Activated T-helper 17 cell treated with anti-CD3 and anti-CD28 coated beads, Interleukin-2, amount 50 U/mL, for 72 hours (primary cell): Measurements from ENCODE around the gene STUB1. TPM values are rescaled to one million over a fixed set of nuclear protein-coding genes. Genes with fewer than 3 reads are reported as not detected.

Experiments
- ATAC-seq: fragments of 150-1000 bp; cut with Tn5 transposase; replicated peaks from 2 replicates; pipeline ENCODE4 v1.10.0; 2021; ENCODE audit warnings: mild to moderate bottlenecking, moderate library complexity
- H3K27ac Mint-ChIP-seq: one replicate; pipeline ENCODE4 v1.8.0; 2022; ENCODE audit warnings: mixed read lengths
- H3K27me3 Mint-ChIP-seq: one replicate; pipeline ENCODE4 v1.8.0; 2022; ENCODE audit warnings: mixed read lengths
- H3K36me3 Mint-ChIP-seq: one replicate; pipeline ENCODE4 v1.8.0; 2022; ENCODE audit warnings: low read depth, mild to moderate bottlenecking, mixed read lengths
- H3K4me1 Mint-ChIP-seq: one replicate; pipeline ENCODE4 v1.8.0; 2022; ENCODE audit warnings: mixed read lengths
- H3K4me3 Mint-ChIP-seq: one replicate; pipeline ENCODE4 v1.8.0; 2022; ENCODE audit warnings: mild to moderate bottlenecking, mixed read lengths
- H3K9me3 Mint-ChIP-seq: one replicate; pipeline ENCODE4 v1.8.0; 2022; ENCODE audit warnings: mixed read lengths
- total RNA-seq, 2 donors: library from RNA; stranded (reverse); gene quantifications; one replicate each; pipeline ENCODE4 v1.2.3, GENCODE V29; 2022

The STUB1 gene
- total RNA-seq, 2 donors from 2014 or later = 47.5 to 98.2 TPM

DNA sequence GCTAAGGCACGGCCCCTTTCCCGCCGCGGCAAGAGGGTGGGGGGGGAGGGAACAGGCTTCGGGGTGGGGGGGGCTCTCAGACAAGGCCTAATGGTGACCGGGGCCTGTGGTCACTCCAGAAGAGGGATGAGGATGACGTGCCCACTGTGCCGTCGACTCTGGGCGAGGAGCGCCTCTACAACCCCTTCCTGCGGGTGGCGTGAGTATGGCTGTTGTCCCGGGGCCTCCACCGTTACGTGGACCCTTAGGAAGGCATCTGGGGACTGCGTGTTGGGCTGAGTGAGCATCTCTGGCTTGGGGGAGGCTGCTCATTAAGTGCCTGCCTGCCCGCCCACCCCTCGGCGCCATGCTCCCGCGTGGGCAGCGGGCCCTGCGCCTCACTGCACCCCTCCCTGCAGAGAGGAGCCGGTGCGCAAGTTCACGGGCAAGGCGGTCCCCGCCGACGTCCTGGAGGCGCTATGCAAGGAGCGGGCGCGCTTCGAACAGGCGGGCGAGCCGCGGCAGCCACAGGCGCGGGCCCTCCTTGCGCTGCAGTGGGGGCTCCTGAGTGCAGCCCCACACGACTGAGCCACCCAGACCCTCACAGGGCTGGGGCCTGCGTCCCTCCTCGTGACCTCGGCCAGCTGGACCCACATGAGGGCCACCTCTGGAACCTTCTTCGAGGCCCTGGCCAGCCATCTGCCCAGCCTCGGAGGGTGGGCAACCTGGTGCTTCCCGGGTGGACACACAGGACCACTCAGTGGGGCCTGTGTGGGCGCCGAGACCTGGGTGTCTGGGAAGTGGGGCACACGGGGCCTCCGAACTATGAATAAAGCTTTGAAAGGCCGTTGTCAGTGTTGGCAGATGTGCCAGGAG, 48.9 kb downstream of the STUB1 start:
- ATAC-seq = no peak

DNA sequence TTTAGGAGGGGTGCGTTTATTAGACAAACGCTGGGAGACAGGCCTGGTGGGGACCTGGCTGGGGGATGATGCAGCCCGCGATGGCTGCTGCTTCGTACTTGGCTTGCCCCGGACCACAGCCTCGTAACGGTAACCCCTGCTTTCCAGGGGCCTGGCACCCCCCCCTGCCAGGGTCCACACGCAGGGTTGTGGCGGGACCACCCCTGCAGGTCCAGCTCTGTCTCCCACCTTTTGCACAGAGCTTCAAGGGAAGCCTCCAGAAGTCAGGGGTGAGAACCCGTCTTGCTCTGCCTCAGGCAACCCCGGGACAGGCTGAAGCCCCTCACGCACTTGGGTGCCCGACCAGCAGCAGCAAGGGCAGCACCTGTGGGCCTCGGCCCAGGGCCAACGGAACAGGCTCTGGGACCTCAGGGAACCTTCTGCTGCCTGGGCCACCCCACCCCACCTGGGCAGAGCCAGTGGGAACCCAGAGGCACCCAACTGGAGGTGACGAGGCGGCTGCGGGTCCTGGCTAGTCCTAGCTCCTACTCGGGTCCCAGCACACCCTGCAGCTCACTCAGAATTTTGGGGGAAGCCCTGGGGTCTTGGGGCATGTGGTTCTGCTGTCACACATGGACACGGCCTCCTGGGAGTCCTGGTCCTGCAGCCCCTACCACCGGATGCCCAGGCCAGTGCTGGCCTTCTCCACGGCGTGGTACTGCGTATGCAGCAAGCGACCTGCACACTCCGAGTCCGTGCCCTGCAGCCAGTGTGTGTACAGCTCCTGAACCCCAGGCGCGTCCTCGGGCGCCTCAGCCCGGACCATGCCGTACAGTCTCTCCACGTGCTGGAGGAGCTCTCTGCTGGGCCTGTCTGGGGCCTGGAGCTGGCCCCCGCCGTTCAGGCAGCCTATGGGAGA, 49.8 kb downstream of the STUB1 start:
- Mint-ChIP-seq H3K36me3 (peaks cover 18% of the 10 kb centered on the region), H3K4me1 (peaks cover under 1% of the 10 kb centered on the region), H3K27ac (no peak overlapping the region), H3K27me3 (no peaks in the 10 kb centered on the region), H3K9me3 (no peaks in the 10 kb centered on the region), H3K4me3 (no peak overlapping the region)
- ATAC-seq = no peak

More for the DNA sequence above, 48.9 kb downstream of the STUB1 start:
- no peaks in the 10 kb centered on the region for H3K27me3 Mint-ChIP-seq
- H3K36me3 Mint-ChIP-seq = peaks cover 11% of the 10 kb centered on the region
- H3K4me1 Mint-ChIP-seq = no peaks in the 10 kb centered on the region
- no peak overlapping the region for H3K4me3 Mint-ChIP-seq
- no peak overlapping the region for H3K27ac Mint-ChIP-seq
- no peaks in the 10 kb centered on the region for H3K9me3 Mint-ChIP-seq

DNA sequence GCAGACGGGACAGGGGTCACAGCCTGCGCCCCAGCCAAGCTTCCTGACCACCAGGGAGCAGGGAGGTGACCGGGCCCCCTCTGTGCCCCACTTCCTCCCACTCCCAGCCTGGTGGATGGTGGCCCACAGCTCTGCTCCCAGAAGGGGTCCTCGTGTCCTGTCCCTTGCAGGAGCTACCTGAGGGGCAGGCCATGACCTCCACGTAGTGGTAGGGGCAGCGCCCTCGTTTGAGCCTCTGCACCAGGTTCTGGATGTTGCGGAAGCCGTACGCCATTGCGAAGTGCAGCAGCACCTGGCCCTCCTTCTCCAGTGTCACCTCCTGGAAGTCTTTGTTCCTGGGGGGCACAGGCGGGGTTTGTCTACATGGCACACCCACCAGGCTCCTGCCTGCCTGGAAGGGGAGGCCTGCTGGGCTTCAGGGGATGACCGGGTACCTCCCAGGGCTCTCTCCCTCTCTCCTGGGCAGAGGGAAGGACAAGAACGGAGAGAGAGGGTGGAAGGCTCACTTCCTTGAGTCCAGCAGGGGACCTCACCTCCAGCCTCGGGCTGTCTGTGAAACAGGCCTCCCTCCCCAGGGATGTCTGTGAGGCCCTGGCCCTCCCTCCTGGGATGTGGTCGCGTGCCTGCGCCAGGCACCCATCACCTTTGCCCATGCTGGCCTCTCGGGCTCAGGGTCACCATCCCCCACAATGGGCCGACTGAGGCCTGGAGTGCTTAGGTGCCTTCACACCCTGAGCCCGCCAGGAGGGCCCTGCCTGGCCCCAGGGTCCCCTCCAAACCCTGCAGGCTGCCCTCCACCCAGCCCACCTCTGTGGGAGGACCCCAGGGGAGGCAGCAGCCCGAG, 50.7 kb downstream of the STUB1 start:
- H3K27me3 Mint-ChIP-seq = no peaks in the 10 kb centered on the region
- no peak for ATAC-seq

DNA sequence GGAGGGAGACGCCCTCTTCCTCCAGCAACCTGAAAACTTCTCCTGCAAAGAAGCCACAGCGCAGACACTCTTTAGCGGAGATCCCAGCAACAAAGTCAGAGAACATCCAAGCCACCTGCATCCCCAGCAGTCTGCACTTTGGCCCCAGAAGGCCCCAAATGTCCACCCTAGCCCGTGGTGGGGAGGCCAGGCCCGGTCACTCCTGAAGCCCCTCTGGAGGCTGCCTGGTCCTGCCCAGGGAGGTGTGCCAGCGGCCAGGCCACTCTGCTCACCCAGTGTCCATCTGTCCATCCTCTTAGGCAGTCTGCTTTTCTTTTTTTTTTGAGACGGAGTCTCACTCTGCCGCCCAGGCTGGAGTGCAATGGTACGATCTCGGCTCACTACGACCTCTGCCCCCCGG, 52.1 kb downstream of the STUB1 start:
- H3K4me1 Mint-ChIP-seq = peaks cover 11% of the 10 kb centered on the region

More for the DNA sequence above, 50.7 kb downstream of the STUB1 start:
- H3K9me3 Mint-ChIP-seq = no peaks in the 10 kb centered on the region
- H3K4me1 Mint-ChIP-seq = peaks cover 6% of the 10 kb centered on the region
- no peak overlapping the region for H3K4me3 Mint-ChIP-seq
- no peak overlapping the region for H3K27ac Mint-ChIP-seq
- peaks cover 26% of the 10 kb centered on the region for H3K36me3 Mint-ChIP-seq

More for the DNA sequence above, 52.1 kb downstream of the STUB1 start:
- no peaks in the 10 kb centered on the region for H3K9me3 Mint-ChIP-seq
- H3K27ac Mint-ChIP-seq = no peak overlapping the region
- no peaks in the 10 kb centered on the region for H3K27me3 Mint-ChIP-seq
- peaks cover 40% of the 10 kb centered on the region for H3K36me3 Mint-ChIP-seq
- ATAC-seq = no peak
- H3K4me3 Mint-ChIP-seq = no peak overlapping the region

Other genes with a start within 250 kb of the STUB1 start
- gene CAPN15, start 152.7 kb upstream of the STUB1 start, total RNA-seq = 100 to 1,000 TPM in 1 of 2 donors, 10 to 100 TPM in 1; 61.1 to 117 TPM
- gene PRR35, start 120.0 kb upstream of the STUB1 start, total RNA-seq = not detected
- gene NHLRC4, start 113.4 kb upstream of the STUB1 start, total RNA-seq = 1 to 10 TPM in 1 of 2 donors, under 1 TPM in 1; 0.80 to 1.1 TPM
- gene PIGQ, start 110.4 kb upstream of the STUB1 start, total RNA-seq = 10 to 100 TPM; 28.0 to 34.2 TPM
- gene RAB40C, start 90.3 kb upstream of the STUB1 start, total RNA-seq = 10 to 100 TPM; 12.9 TPM
- under 1 TPM; 0.45 to 0.53 TPM for gene WFIKKN1, start 49.4 kb upstream of the STUB1 start, total RNA-seq
- gene METTL26, start 44.1 kb upstream of the STUB1 start, total RNA-seq = 100 to 1,000 TPM in 1 of 2 donors, 10 to 100 TPM in 1; 87.4 to 115 TPM
- gene MCRIP2, start 38.6 kb upstream of the STUB1 start, total RNA-seq = 10 to 100 TPM; 29.2 to 54.5 TPM
- 10 to 100 TPM; 50.7 to 93.9 TPM for gene WDR90, start 31.0 kb upstream of the STUB1 start, total RNA-seq
- 100 to 1,000 TPM; 134 to 149 TPM for gene RHOT2, start 12.3 kb upstream of the STUB1 start, total RNA-seq
- 1 to 10 TPM; 2.9 to 5.4 TPM for gene RHBDL1, start 4.7 kb upstream of the STUB1 start, total RNA-seq
- 10 to 100 TPM; 16.8 to 26.8 TPM for gene JMJD8, start 3.9 kb downstream of the STUB1 start, total RNA-seq
- gene WDR24, start 10.0 kb downstream of the STUB1 start, total RNA-seq = 10 to 100 TPM; 15.6 to 18.7 TPM
- 10 to 100 TPM in 1 of 2 donors, 1 to 10 TPM in 1; 6.4 to 23.6 TPM for gene FBXL16, start 25.4 kb downstream of the STUB1 start, total RNA-seq
- 1 to 10 TPM; 4.5 to 8.4 TPM for gene METRN, start 34.7 kb downstream of the STUB1 start, total RNA-seq
- gene ANTKMT, start 40.7 kb downstream of the STUB1 start, total RNA-seq = 10 to 100 TPM; 13.5 to 22.4 TPM
- gene CCDC78, start 46.0 kb downstream of the STUB1 start, total RNA-seq = 1 to 10 TPM; 4.3 to 4.4 TPM
- 10 to 100 TPM in 1 of 2 donors, 1 to 10 TPM in 1; 9.2 to 14.0 TPM for gene HAGHL, start 46.7 kb downstream of the STUB1 start, total RNA-seq
- gene CIAO3, start 60.6 kb downstream of the STUB1 start, total RNA-seq = 10 to 100 TPM; 39.2 to 47.1 TPM
- gene MSLN, start 80.3 kb downstream of the STUB1 start, total RNA-seq = not detected
- gene RPUSD1, start 108.0 kb downstream of the STUB1 start, total RNA-seq = 10 to 100 TPM; 13.2 to 40.6 TPM
- gene CHTF18, start 108.2 kb downstream of the STUB1 start, total RNA-seq = 10 to 100 TPM; 65.4 to 87.1 TPM
- gene GNG13, start 120.3 kb downstream of the STUB1 start, total RNA-seq = not detected